Natural killer cell treated with Interleukin-12 subunit alpha and Interleukin-12 subunit beta and Interleukin-15 and Interleukin-18, amount 100 ng/mL, for 72 hours (primary cell): ENCODE results near the gene PEA15. TPM values are rescaled to one million over a fixed set of nuclear protein-coding genes. Genes with fewer than 3 reads are reported as not detected.

Source experiments
- ATAC-seq, 2 donors: fragments of 150-1000 bp; cut with Tn5 transposase in 1 of 2; sonication (Bioruptor Pico), chemical (Tn5 transposase) in 1 of 2; 2 replicates each; pipeline ENCODE4 v1.10.0; 2021
- DNase-seq: peaks from one replicate; pipeline ENCODE4 v3.0.0; 2022; ENCODE audit warnings: low spot score
- H3K27ac Mint-ChIP-seq, 2 donors: 1 replicate in 1 of 2; 2 replicates in 1 of 2; pipeline ENCODE4 v1.8.0; 2022; ENCODE audit warnings: mixed read lengths in 2 of 2, mild to moderate bottlenecking in 1 of 2, moderate library complexity in 1 of 2
- H3K27me3 Mint-ChIP-seq, 2 donors: 1 replicate in 1 of 2; 2 replicates in 1 of 2; pipeline ENCODE4 v1.8.0; 2022; ENCODE audit warnings: mixed read lengths in 2 of 2
- H3K36me3 Mint-ChIP-seq: one replicate; pipeline ENCODE4 v1.8.0; 2022; ENCODE audit warnings: mixed read lengths
- H3K4me1 Mint-ChIP-seq, 2 donors: 1 replicate in 1 of 2; 2 replicates in 1 of 2; pipeline ENCODE4 v1.8.0; 2022; ENCODE audit warnings: low read depth in 2 of 2, mixed read lengths in 2 of 2, mild to moderate bottlenecking in 1 of 2
- H3K4me3 Mint-ChIP-seq: one replicate; pipeline ENCODE4 v1.8.0; 2022; ENCODE audit warnings: mixed read lengths
- H3K9me3 Mint-ChIP-seq: 2 replicates; pipeline ENCODE4 v1.8.0; 2022; ENCODE audit warnings: mixed read lengths
- total RNA-seq, 2 donors: library from RNA; stranded (reverse); gene quantifications; one replicate each; pipeline ENCODE4 v1.2.3, GENCODE V29; 2022

Gene PEA15
- total RNA-seq, 2 donors from 2014 or later, result 55.7 to 63.3 TPM

GRCh38 chr1:160247053-160247452, 41.9 kb downstream of the PEA15 start:
- Mint-ChIP-seq H3K27me3 (no peaks in the 10 kb centered on the region), H3K36me3 (no peaks in the 10 kb centered on the region), H3K4me3 (no peak overlapping the region), H3K4me1 (peaks cover 0 to 7% of the 10 kb centered on the region in 2 donors), H3K27ac (peak overlapping the region in 1 of 2 donors; percentile 57), H3K9me3 (no peaks in the 10 kb centered on the region)
- DNase-seq, result no peak
- ATAC-seq, result no peak

GRCh38 chr1:160251011-160251410, 45.8 kb downstream of the PEA15 start:
- Mint-ChIP-seq H3K27me3 (no peaks in the 10 kb centered on the region), H3K36me3 (peaks cover 4% of the 10 kb centered on the region), H3K4me1 (peaks cover 0 to 3% of the 10 kb centered on the region in 2 donors), H3K4me3 (no peak overlapping the region), H3K27ac (peak overlapping the region in 1 of 2 donors; percentile 8), H3K9me3 (no peaks in the 10 kb centered on the region)
- no peak for DNase-seq
- ATAC-seq, result no peak

- Mint-ChIP-seq H3K27ac (peak overlapping the region in 1 of 2 donors; percentile 8), H3K36me3 (peaks cover 4% of the 10 kb centered on the region), H3K4me3 (no peak overlapping the region), H3K27me3 (no peaks in the 10 kb centered on the region), H3K4me1 (peaks cover 0 to 3% of the 10 kb centered on the region in 2 donors), H3K9me3 (no peaks in the 10 kb centered on the region)
- peak; percentile 73 to 77 for ATAC-seq
- no peak for DNase-seq
These were observed 46.7 kb downstream of the PEA15 start for GRCh38 chr1:160251687-160252526.

GRCh38 chr1:160255781-160256300, 50.7 kb downstream of the PEA15 start:
- peaks cover 4% of the 10 kb centered on the region for H3K36me3 Mint-ChIP-seq
- H3K27ac Mint-ChIP-seq, result no peak overlapping the region
- ATAC-seq (no peak), DNase-seq (no peak)
- H3K4me3 Mint-ChIP-seq, result no peak overlapping the region
- H3K27me3 Mint-ChIP-seq, result no peaks in the 10 kb centered on the region
- peaks cover 17 to 22% of the 10 kb centered on the region in 2 donors for H3K4me1 Mint-ChIP-seq
- H3K9me3 Mint-ChIP-seq, result no peaks in the 10 kb centered on the region

GRCh38 chr1:160256396-160257046, 51.3 kb downstream of the PEA15 start:
- Mint-ChIP-seq H3K27me3 (no peaks in the 10 kb centered on the region), H3K36me3 (peaks cover 5% of the 10 kb centered on the region), H3K9me3 (no peaks in the 10 kb centered on the region), H3K4me3 (no peak overlapping the region), H3K27ac (no peak overlapping the region), H3K4me1 (peaks cover 23 to 29% of the 10 kb centered on the region in 2 donors)
- no peak for ATAC-seq
- DNase-seq, result no peak

- H3K36me3 Mint-ChIP-seq, result peaks cover 8% of the 10 kb centered on the region
- no peak overlapping the region for H3K27ac Mint-ChIP-seq
- ATAC-seq (no peak), DNase-seq (no peak)
- H3K9me3 Mint-ChIP-seq, result no peaks in the 10 kb centered on the region
- H3K4me1 Mint-ChIP-seq, result peaks cover 22 to 32% of the 10 kb centered on the region in 2 donors
- no peaks in the 10 kb centered on the region for H3K27me3 Mint-ChIP-seq
- no peak overlapping the region for H3K4me3 Mint-ChIP-seq
These were observed 52.3 kb downstream of the PEA15 start for GRCh38 chr1:160257411-160258015.

GRCh38 chr1:160258177-160258798, 53.1 kb downstream of the PEA15 start:
- H3K36me3 Mint-ChIP-seq, result peaks cover 4% of the 10 kb centered on the region
- no peak for DNase-seq
- ATAC-seq, result no peak
- no peak overlapping the region for H3K4me3 Mint-ChIP-seq
- no peaks in the 10 kb centered on the region for H3K9me3 Mint-ChIP-seq
- H3K27me3 Mint-ChIP-seq, result no peaks in the 10 kb centered on the region
- peaks cover 26 to 35% of the 10 kb centered on the region in 2 donors for H3K4me1 Mint-ChIP-seq
- H3K27ac Mint-ChIP-seq, result peak overlapping the region; percentile 75 to 96

- peak overlapping the region; percentile 96 for H3K4me3 Mint-ChIP-seq
These were observed 55.5 kb downstream of the PEA15 start for GRCh38 chr1:160260406-160261382.

GRCh38 chr1:160261556-160261892, 56.3 kb downstream of the PEA15 start:
- ATAC-seq (peak; percentile 57 to 67), DNase-seq (peak; percentile 88)
- peak overlapping the region; percentile 96 to 100 for H3K27ac Mint-ChIP-seq
- peaks cover 4% of the 10 kb centered on the region for H3K36me3 Mint-ChIP-seq
- no peaks in the 10 kb centered on the region for H3K9me3 Mint-ChIP-seq
- peaks cover 37 to 42% of the 10 kb centered on the region in 2 donors for H3K4me1 Mint-ChIP-seq
- H3K4me3 Mint-ChIP-seq, result peak overlapping the region; percentile 96
- no peaks in the 10 kb centered on the region for H3K27me3 Mint-ChIP-seq

More at GRCh38 chr1:160260406-160261382, 55.5 kb downstream of the PEA15 start:
- H3K36me3 Mint-ChIP-seq, result peaks cover 4% of the 10 kb centered on the region
- no peaks in the 10 kb centered on the region for H3K9me3 Mint-ChIP-seq
- no peaks in the 10 kb centered on the region for H3K27me3 Mint-ChIP-seq
- ATAC-seq (no peak), DNase-seq (no peak)
- peaks cover 37 to 42% of the 10 kb centered on the region in 2 donors for H3K4me1 Mint-ChIP-seq
- H3K27ac Mint-ChIP-seq, result peak overlapping the region; percentile 96 to 100

- ATAC-seq, result peak; percentile 94 to 97
These were observed 57.0 kb downstream of the PEA15 start, which contains the start of gene DCAF8 for GRCh38 chr1:160261893-160262794. Gene DCAF8, minus strand, starts transcription at chr1:160262549. Its CDS starts 18,541 bp downstream, at chr1:160244008.

GRCh38 chr1:160264795-160265307, 59.7 kb downstream of the PEA15 start:
- ATAC-seq (no peak), DNase-seq (no peak)
- H3K4me3 Mint-ChIP-seq, result no peak overlapping the region
- H3K27ac Mint-ChIP-seq, result peak overlapping the region in 1 of 2 donors; percentile 100
- H3K4me1 Mint-ChIP-seq, result peaks cover 30 to 32% of the 10 kb centered on the region in 2 donors
- H3K9me3 Mint-ChIP-seq, result no peaks in the 10 kb centered on the region
- H3K36me3 Mint-ChIP-seq, result peaks cover 4% of the 10 kb centered on the region
- no peaks in the 10 kb centered on the region for H3K27me3 Mint-ChIP-seq

More at GRCh38 chr1:160261893-160262794, 57.0 kb downstream of the PEA15 start, which contains the start of gene DCAF8:
- Mint-ChIP-seq H3K27ac (peak within 1 kb of the TSS; percentile 96 to 100), H3K4me3 (peak within 1 kb of the TSS; percentile 96), H3K4me1 (peaks cover 37 to 42% of the 10 kb centered on the region in 2 donors), H3K9me3 (no peaks in the 10 kb centered on the region), H3K36me3 (peaks cover 4% of the 10 kb centered on the region), H3K27me3 (no peaks in the 10 kb centered on the region)
- peak; percentile 98 for DNase-seq
